Keratinocyte (primary cell): ENCODE measurements around the gene TMEM270.

Experiments used
- CTCF ChIP-seq, 3 experiments: IDR thresholded peaks in 1 of 3; conservative IDR thresholded peaks in 1 of 3; optimal IDR thresholded peaks in 1 of 3; 2 replicates in 2 of 3; 3 replicates in 1 of 3; pipeline versions ENCODE3 to v1.5.1; 2011; ENCODE audit warnings: low read length in 3 of 3, mild to moderate bottlenecking in 3 of 3, moderate library complexity in 2 of 3, control low read depth in 1 of 3, inconsistent platforms in 1 of 3; ENCODE audit not compliant: insufficient read depth in 2 of 3; ENCODE audit errors: extremely low read depth in 1 of 3
- EZH2 ChIP-seq: IDR thresholded peaks from one replicate; pipeline ENCODE4 v1.6.1; 2012; ENCODE audit warnings: inconsistent platforms, mild to moderate bottlenecking, low read length, moderate library complexity

- TF ChIP-seq CTCF (optimal IDR thresholded peaks at IDR 0.05 in 1 of 3, IDR thresholded peaks at IDR 0.05 in 1 of 3, conservative IDR thresholded peaks at IDR 0.05 in 1 of 3; ENCODE audit: extremely low read depth in 1 of 3, insufficient read depth in 2 of 3, low read length in 3 of 3), result no peak
- no peak for TF ChIP-seq EZH2
Measured at GRCh38 chr7:73901823-73902597, 41.1 kb downstream of the TMEM270 start.
